ENCODE results near the gene PDXK. TPM values are rescaled to one million over a fixed set of nuclear protein-coding genes. Genes with fewer than 3 reads are reported as not detected.

PDXK gene
- total and polyA plus RNA-seq, 2 experiments from 2014 or later = 103 to 192 TPM

DNA sequence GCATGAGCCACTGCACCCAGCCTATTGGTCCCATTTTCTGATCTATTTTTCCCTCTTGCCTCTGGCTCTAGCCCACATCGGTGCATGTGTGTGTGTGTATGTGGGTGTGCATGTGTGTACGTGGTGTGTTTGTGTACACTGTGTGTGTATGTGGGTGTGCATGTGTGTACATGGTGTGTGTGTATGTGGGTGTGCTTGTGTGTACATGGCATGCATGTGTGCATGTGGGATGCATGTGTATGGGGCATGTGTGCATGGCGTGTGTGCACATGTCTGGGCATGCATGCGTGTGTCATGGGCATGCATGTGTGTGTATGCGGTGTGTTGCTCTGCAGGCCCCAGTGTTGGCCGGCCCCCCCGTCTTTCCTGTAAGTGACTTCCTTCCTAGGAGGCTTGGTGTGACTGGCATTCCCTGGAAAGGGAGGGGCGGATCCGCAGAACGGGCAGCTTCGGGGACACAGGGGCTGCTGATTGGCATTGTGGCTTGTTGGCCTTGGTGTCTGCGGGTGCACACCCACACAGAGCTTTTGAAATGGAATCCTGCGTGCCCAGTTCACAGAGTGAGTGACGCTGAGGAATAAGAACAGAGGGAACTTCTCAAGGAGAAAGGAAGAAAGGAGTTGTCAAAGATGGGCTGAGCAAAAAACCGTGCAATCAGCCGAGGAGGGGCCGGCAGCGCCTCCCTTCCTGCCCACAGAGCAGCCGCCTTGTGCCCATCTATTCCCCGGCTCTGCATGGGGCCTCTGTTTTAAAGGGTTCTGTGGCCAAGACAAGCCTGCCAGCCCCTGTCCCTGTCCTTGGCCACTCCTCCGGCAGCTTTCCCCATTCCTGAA lies 8.0 kb downstream of the PDXK start:
- peak overlapping the region; percentile 99 for H3K27ac ChIP-seq
- H3K4me2 ChIP-seq = peak overlapping the region; percentile 87
- H3K36me3 ChIP-seq (replicated peaks; ENCODE audit: insufficient read depth, low read depth) = no peaks in the 10 kb centered on the region
- peaks cover 45% of the 10 kb centered on the region for H3K4me1 ChIP-seq (ENCODE audit: insufficient read depth)
- peaks cover 91% of the 10 kb centered on the region for H3K79me2 ChIP-seq
- no peak overlapping the region for H3K4me3 ChIP-seq
- H3K9me3 ChIP-seq (ENCODE audit: low read depth) = no peaks in the 10 kb centered on the region
- no peak overlapping the region for H2AFZ ChIP-seq
- no peak for DNase-seq (ENCODE audit: low spot score)
- H3K9me2 ChIP-seq (replicated peaks; ENCODE audit: insufficient read depth) = no peaks in the 10 kb centered on the region
- peaks cover 39% of the 10 kb centered on the region for H4K20me1 ChIP-seq (ENCODE audit: insufficient read depth, poor library complexity, severe bottlenecking)
- 94% methylated on average over 21 of the region's 21 CpGs for WGBS (ENCODE audit: low lambda C conversion rate, missing lambda C conversion rate)
- TF ChIP-seq EZH2phosphoT487 (IDR thresholded peaks at IDR 0.05; ENCODE audit: low read depth, severe bottlenecking, unreplicated experiment) (no peak), EZH2 (IDR thresholded peaks at IDR 0.05; ENCODE audit: borderline replicate concordance) (no peak)
- TF ChIP-seq, protein P1, sequence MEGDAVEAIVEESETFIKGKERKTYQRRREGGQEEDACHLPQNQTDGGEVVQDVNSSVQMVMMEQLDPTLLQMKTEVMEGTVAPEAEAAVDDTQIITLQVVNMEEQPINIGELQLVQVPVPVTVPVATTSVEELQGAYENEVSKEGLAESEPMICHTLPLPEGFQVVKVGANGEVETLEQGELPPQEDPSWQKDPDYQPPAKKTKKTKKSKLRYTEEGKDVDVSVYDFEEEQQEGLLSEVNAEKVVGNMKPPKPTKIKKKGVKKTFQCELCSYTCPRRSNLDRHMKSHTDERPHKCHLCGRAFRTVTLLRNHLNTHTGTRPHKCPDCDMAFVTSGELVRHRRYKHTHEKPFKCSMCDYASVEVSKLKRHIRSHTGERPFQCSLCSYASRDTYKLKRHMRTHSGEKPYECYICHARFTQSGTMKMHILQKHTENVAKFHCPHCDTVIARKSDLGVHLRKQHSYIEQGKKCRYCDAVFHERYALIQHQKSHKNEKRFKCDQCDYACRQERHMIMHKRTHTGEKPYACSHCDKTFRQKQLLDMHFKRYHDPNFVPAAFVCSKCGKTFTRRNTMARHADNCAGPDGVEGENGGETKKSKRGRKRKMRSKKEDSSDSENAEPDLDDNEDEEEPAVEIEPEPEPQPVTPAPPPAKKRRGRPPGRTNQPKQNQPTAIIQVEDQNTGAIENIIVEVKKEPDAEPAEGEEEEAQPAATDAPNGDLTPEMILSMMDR (IDR thresholded peaks at IDR 0.05; ENCODE audit: poor library complexity) = no peak
- H3K27me3 ChIP-seq = no peaks in the 10 kb centered on the region

DNA sequence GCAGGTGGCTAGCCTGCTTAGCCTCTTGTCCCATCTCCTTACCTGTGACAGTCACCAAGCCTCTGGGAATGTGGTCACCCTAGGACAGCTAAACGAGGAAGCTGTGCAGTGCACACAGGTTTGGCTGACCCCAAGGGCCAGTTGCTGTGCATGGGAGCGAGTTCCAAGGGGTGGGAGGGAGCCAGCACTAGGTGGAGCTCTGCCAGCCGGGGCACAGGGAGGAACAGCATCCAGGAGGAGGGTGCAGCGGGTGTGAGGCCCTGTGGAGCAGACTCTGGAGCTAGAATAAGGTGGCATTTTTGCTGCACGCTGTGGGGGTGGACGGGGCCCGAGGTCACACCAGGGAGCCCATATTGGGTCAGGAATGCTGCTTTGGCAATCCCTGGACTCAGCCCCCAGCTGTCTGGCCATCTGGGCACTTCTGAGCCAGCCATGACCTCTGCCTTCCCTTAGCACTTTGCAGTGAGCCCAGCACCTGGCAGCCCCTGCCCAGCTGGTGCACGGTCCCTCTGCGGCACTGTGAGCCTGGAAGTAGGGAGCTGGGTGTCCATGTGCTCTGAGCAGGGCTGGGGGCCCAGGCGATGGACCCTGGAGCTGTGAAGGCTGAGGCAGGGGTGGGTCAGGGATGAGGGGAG lies 8.7 kb downstream of the PDXK start:
- WGBS (ENCODE audit: low lambda C conversion rate, missing lambda C conversion rate) = 78% methylated on average over 10 of the region's 10 CpGs
- H3K9me2 ChIP-seq (replicated peaks; ENCODE audit: insufficient read depth) = no peaks in the 10 kb centered on the region
- H4K20me1 ChIP-seq (ENCODE audit: insufficient read depth, poor library complexity, severe bottlenecking) = peaks cover 33% of the 10 kb centered on the region
- no peak overlapping the region for H2AFZ ChIP-seq
- H3K9me3 ChIP-seq (ENCODE audit: low read depth) = no peaks in the 10 kb centered on the region
- no peak for DNase-seq (ENCODE audit: low spot score)
- H3K4me2 ChIP-seq = peak overlapping the region; percentile 87
- H3K4me3 ChIP-seq = no peak overlapping the region
- TF ChIP-seq, protein P1 (IDR thresholded peaks at IDR 0.05; ENCODE audit: poor library complexity) = no peak
- TF ChIP-seq EZH2phosphoT487 (IDR thresholded peaks at IDR 0.05; ENCODE audit: low read depth, severe bottlenecking, unreplicated experiment) (no peak), EZH2 (IDR thresholded peaks at IDR 0.05; ENCODE audit: borderline replicate concordance) (no peak)
- H3K27ac ChIP-seq = peak overlapping the region; percentile 99
- peaks cover 91% of the 10 kb centered on the region for H3K79me2 ChIP-seq
- no peaks in the 10 kb centered on the region for H3K36me3 ChIP-seq (replicated peaks; ENCODE audit: insufficient read depth, low read depth)
- peaks cover 53% of the 10 kb centered on the region for H3K4me1 ChIP-seq (ENCODE audit: insufficient read depth)
- no peaks in the 10 kb centered on the region for H3K27me3 ChIP-seq

- DNase-seq (ENCODE audit: low spot score) = no peak
- H2AFZ ChIP-seq = no peak overlapping the region
- H3K27me3 ChIP-seq = no peaks in the 10 kb centered on the region
- no peaks in the 10 kb centered on the region for H3K9me3 ChIP-seq (ENCODE audit: low read depth)
- H3K4me2 ChIP-seq = peak overlapping the region; percentile 87
- H3K4me1 ChIP-seq (ENCODE audit: insufficient read depth) = peaks cover 57% of the 10 kb centered on the region
- no peak overlapping the region for H3K4me3 ChIP-seq
- no peaks in the 10 kb centered on the region for H3K36me3 ChIP-seq (replicated peaks; ENCODE audit: insufficient read depth, low read depth)
- 20% methylated on average over 6 of the region's 7 CpGs for WGBS (ENCODE audit: low lambda C conversion rate, missing lambda C conversion rate)
- H3K79me2 ChIP-seq = peaks cover 91% of the 10 kb centered on the region
- TF ChIP-seq EZH2phosphoT487 (IDR thresholded peaks at IDR 0.05; ENCODE audit: low read depth, severe bottlenecking, unreplicated experiment) (no peak), EZH2 (IDR thresholded peaks at IDR 0.05; ENCODE audit: borderline replicate concordance) (no peak)
- TF ChIP-seq, protein P1 (IDR thresholded peaks at IDR 0.05; ENCODE audit: poor library complexity) = no peak
- H4K20me1 ChIP-seq (ENCODE audit: insufficient read depth, poor library complexity, severe bottlenecking) = peaks cover 29% of the 10 kb centered on the region
- peak overlapping the region; percentile 99 for H3K27ac ChIP-seq
- H3K9me2 ChIP-seq (replicated peaks; ENCODE audit: insufficient read depth) = no peaks in the 10 kb centered on the region
These were observed 9.2 kb downstream of the PDXK start for GRCh38 chr21:43728154-43728466.
